Cerebellar nuclear complex (tissue), 1 donor: ENCODE measurements around the gene SPACA4.
"Not testable (repeated sequence)": the region's sequence is repeated elsewhere in the genome, so short reads cannot be mapped to it uniquely, and the experiment has no call there.

Experiments used
- DNase-seq, 2 experiments: peaks; one replicate each; lab custom pipeline; 2025; lab: John Stamatoyannopoulos, UW

Gene SPACA4, protein sequence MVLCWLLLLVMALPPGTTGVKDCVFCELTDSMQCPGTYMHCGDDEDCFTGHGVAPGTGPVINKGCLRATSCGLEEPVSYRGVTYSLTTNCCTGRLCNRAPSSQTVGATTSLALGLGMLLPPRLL

DNA sequence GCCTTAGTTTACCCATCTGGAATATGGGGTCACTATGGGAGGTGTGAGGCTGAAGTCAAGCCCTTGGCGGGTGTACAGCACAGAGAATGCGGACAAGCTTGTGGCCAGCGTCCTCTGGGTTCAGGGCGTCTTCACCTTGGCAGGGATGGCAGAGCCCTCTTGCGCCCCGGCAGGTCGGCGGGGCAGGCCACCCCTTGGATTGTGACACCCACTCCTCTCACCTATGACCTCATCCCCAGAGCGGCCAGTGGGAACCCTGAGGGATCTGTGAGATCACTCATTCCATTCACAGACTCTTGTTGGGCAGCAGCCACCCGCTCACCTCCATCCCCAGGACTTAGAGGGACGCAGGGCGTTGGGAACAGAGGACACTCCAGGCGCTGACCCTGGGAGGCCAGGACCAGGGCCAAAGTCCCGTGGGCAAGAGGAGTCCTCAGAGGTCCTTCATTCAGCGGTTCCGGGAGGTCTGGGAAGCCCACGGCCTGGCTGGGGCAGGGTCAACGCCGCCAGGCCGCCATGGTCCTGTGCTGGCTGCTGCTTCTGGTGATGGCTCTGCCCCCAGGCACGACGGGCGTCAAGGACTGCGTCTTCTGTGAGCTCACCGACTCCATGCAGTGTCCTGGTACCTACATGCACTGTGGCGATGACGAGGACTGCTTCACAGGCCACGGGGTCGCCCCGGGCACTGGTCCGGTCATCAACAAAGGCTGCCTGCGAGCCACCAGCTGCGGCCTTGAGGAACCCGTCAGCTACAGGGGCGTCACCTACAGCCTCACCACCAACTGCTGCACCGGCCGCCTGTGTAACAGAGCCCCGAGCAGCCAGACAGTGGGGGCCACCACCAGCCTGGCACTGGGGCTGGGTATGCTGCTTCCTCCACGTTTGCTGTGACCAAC lies at the start of gene SPACA4:
Gene SPACA4, plus strand, starts transcription at position 280 of the 896 bp plus-strand sequence. Its CDS starts 237 bp downstream, at position 517.
- DNase-seq = no peak

DNA sequence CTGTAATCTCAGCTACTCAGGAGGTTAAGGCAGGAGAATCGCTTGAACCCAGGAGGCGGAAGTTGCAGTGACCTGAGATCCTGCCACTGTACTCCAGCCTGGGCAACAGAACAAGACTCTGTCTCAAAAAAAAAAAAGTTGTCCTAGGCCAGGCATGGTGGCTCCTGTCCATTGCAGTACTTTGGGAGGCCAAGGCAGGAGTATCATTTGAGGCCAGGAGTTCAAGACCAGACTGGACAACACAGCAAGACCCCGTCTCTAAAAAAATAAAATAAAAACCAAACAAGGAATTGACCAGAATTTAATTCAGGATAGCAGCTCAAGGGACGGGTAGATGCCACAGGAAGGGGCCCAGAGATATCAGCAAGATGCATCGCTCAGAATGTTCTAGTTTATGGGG lies 49.7 kb upstream of the SPACA4 start:
- DNase-seq = no peak

DNA sequence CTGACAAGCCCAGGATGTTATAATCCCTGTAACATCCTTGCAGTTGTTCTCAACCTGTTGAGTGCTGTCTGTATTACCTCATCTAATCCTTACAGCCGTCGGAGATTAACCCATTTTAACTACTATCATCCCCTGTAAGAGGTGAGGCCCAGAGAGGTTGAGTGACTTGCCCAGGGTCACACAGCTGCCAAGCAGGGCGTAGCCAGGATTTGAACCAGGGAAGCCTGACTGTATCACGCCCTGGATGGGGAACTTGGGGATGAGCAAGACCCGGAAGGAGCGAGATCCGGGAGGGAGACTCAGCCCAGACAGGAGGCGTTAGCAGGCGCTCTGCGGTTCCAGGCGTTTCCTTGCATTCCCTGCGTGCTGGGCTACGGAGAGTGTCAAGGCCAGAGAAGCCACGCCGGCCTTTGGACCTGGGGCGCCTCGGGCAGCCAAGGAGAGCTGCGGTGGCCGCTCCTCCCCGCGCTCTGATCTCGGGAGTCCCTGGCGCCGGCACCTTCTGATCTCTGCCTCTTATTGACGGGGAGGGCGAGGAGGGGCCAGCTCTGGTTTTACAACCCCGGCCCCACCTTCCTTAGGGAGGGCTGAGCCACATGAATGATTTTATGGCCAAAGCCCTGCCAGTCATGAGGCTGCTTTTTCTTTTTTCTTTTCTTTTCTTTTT lies 48.4 kb upstream of the SPACA4 start:
- DNase-seq = no peak

DNA sequence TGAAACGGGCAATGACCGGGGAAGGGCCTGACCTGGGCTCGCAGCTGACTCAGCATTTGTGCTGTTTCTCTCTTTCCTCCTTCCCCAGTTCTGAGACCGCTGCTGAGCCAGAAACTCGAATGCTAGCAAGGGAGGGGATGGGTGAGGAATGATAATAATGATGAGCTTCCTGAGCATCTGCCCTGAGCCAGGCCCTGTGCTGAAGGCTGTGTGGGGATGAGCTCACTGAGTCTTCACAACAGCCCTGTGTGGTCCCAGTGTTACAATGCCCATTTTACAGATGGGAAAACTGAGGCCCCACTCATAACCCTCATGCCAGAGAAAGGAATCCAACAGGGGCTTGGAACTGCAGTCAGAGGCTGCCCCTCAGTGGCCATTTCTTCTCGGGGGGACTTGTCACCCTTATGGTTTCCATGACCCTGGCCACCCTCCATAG lies 46.4 kb upstream of the SPACA4 start:
- DNase-seq = no peak

DNA sequence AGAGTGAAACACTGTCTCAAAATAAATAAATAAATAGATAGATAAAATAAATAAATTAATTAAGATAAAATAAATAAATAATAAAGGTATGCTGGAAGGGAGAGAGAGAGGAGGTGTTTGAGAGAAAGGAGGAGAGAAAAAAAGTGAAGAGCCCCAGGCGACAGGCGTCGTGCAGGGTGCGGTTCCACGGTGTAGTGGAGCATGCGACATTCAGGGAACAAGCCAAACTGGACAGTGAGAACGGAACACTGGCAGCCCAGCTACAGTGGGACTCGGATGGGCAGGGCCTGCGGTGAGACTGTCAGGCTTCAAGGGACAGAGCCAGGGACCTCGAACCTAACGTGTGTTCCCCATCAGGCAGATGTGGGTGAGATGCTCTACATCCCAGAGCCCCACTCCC lies 45.1 kb upstream of the SPACA4 start:
- DNase-seq = no peak

DNA sequence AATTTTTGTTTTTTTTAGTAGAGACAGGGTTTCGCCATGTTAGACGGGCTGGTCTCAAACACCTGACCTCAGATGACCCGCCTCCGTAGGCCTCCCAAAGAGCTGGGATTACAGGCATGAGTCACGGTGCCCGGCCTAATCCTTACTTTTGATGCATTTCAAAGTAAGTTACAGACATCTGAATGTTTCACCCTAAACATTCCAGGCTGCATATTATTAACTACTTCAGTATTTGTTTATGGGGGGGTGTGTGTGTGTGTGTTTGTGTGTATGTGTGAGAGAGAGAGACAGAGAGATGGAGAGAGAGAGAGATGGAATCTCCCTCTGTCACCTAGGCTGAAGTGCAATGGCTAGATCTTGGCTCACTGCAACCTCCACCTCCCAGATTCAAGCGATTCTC lies 41.5 kb upstream of the SPACA4 start:
- no peak for DNase-seq

DNA sequence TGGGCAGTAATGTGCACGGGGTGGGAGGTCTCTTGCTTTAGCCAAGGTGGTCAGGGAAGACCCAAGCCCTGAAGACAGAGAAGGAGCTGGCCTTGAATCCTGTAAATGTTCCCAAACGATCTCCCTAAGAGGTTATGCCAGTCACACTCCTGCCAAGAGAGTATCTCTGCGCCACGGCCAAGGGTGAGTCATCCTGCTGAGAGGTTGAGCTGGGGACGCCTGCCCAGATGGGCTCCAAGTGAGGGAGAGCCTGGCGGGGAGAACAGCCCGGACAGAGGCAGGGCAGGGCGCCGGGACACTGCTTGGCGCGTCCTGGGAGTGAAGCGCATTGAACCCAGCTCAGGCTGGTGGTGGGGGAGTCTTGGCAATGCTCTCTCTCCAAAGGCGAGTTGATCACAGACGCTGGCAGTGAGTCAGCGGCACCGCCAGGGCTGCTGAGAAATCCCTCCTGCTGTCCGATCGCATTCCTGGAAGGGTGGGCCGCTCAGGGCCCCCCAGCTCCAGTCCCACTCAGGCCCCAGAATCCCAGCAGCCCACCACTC lies 38.1 kb upstream of the SPACA4 start:
- no peak for DNase-seq

DNA sequence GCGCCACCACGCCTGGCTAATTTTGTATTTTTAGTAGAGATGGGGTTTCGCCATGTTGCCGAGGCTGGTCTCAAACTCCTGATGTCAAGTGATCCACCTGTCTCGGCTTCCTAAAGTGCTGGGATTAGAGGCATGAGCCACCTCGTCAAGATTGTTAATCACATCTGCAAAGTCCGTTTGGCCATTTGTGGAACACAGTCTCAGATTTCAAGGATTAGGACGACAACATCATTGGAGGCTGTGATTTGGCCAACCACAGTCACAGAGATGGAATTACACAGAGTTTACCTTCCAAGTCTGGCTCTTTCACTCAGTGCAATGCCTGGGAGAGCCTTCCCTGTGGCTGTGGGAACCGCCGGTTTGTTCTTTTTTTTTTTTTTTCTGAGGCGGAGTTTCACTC lies 36.7 kb upstream of the SPACA4 start:
- no peak for DNase-seq

DNA sequence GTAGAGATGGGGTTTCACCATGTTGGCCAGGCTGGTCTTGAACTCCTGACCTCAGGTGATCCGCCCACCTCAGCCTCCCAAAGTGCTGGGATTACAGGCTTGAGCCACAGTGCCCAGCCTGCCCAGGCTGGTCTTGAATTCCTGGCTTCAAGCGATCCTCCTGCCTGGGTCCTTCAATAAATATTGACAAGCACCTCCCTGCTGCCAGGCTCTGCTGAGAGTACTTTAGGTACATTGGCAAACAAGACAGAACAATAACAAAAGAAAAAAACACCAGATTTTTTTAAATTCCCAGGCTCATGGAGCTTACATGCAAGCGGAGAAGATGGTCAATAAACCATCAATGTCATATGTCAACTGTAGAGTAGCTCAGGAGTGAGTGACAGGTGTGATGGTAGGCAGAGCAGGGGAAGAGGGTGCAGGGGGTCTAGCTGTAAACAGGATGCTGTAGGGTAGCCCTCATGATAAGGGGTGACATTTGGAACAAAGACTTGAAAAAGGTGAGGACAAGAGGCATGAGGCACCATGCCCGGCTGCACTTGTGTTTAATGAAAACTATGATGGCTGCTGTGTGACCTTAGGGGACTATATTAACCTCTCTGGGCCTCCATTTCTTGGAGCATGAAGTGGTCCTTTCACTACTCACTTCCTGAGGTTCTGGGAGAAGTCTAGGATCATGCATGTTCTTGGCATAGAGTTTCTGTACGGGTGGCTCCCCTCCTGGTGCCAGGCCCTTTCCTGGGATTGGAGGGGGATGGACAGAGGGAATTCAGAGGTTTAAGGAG lies 35.0 kb upstream of the SPACA4 start:
- no peak for DNase-seq

DNA sequence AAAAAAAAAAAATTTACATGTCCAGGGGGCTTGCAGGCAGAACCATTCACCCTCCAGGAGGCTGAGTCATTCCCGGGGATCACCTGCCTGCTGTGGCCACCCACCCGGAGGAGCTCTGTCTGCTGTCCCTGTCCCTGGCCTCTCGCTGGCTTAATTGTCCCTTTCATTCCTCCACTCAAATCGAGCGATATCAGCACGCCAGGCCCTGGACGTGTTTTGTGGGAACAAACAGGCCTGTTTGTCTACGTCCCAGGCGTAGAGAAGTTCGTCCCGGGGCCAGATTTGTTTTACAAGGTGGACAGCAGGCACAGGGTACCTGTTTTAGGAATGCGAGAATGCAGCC lies 33.4 kb upstream of the SPACA4 start:
- DNase-seq = no peak

DNA sequence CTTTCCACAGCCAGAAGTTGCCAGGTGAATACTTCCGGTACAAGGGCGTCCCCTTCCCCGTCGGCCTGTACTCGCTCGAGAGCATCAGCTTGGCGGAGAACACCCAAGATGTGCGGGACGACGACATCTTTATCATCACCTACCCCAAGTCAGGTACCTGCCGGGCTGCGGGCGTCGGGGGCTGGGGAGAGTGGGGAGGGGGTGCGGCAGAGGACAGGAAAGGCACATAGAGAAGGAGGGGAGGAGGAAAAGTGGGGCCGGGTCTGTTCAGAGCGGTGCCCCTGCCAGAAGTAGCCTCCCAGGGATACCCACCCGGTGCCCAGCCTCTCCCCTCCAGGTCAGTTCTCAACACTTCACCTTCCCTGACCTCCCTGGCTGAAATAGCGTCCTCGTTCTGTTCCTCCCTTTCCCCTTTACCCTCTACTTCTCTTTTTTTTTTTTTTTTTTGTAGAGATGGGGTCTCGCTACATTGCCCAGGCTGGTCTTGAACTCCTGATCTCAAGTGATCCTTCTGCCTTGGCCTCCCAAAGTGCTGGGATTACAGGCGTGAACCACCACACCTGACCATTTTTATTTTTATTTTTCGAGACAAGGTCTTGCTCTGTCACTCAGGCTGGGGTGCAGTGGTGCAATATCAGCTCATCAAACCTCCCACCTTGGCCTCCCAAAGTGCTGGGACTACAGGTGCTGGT lies 30.5 kb upstream of the SPACA4 start:
- DNase-seq = no peak

DNA sequence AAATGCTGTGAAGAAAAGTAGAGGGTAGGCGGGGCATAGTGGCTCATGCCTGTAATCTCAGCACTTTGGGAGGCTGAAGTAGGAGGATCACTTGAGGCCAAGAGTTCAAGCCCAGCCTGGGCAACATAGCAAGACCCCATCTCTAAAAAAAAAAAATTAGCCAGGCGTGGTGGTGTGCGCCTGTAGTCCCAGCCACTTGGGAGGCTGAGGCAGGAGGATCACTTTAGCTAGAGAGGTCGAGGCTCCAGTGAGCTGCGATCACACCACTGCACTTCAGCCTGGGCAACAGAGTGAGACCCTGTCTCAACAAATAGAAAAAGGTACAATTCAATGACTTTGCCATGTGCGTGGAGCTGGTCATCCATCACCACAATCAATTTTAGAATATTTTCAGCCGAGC lies 28.6 kb upstream of the SPACA4 start:
- not testable (repeated sequence) for DNase-seq

DNA sequence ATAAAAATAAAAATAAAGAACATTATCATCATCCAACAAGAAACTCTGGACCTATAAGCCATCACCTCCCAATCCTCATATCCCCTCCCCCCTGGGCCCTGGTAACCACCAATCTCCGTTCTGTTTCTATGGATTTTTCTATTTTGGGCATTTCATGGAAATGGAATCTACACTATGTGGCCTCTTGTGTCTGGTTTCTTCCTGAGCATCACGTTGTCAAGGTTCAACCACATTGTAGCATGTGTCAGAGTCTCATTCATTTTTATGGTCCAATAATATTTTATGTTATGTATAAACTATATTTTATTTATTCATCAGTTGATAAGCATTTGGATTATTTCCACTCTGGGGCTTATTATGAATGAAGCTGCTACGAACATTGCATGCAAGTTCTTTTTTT lies 27.7 kb upstream of the SPACA4 start:
- no peak for DNase-seq

DNA sequence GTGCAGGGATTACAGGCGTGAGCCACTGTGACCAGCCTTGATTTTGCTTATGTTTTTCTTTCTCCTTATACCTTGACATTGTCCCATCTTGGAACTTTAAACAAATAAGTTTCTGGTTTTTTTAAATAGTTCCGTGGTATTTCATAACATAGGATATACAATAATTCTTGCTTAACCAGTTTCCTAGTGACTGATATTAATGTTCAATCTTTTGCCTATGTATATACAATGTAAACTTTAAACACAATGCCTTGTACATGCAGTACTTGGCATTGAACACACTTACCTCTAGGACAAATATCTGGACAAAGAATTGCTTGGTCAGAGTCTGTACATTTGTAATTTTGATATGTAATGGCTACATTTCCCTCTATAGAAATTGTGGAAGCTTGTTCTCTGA lies 24.4 kb upstream of the SPACA4 start:
- DNase-seq = no peak

DNA sequence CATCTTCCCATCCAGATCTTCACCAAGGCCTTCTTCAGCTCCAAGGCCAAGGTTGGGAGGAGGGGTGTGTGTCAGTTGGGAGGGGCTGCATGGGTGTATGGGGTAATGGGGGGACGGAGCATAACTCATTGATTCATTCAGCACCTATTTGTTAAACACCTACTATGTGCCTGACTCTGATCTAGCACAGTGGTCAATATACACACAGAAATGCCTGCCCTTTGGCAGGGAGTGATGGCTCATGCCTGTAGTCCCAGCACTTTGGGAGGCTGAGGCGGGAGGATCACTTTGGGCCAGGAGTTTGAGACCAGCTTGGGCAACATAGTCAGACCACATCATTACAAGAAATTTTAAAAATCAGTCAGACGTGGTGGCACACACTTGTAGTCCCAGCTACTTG lies 19.2 kb upstream of the SPACA4 start:
- DNase-seq = no peak

DNA sequence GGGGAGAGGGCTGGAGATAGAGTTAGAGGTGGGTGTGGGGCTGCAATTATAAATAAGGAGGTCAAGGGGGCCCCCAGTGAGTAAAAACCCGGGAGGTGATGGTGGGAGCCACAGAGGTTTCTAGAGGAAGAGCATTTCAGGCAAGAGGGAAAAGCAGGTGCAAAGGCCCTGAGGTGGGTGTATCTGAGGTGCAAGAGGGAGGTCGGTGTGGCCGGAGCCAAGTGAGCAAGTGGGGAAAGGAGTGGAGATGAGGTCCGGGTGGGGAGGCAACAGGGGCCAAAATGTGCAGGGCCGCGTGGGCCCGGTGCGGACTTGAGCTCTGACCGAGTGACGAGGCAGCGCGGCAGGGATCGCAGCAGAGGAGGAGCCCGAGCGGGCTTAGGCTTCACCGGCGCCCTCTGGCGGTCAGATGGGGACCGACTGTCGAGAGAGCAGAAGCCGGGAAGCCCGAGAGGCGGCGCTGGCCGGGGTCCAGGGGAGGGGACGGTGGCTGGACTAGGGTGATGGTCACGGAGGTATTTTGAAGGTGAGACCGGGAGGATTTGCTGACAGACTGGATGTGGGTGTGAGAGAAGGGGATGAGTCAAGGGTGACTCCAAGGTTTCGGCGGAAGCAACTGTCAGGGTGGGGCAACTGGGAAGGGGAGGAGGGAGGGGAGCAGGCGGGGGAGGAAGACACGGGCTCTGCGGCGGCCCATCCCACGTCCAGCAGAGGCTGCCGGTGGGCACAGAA lies 17.7 kb upstream of the SPACA4 start:
- no peak for DNase-seq

DNA sequence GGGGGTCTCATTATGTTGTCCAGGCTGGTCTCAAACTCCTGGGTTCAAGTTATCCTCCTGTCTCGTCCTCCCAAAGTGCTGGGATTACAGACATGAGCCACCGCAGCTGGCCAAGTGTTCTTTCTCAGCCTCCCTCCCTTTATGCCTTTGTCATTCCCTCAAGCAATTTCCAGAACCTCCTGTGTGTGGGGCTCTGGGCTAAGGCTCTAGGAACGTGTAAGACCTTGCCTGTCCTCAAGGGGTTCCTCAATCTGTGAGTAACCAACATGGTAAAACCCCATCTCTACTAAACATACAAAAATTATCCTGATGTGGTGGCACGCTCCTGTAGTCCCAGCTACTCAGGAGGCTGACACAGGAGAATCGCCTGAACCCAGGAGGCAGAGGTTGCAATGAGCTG lies 15.5 kb upstream of the SPACA4 start:
- no peak for DNase-seq

DNA sequence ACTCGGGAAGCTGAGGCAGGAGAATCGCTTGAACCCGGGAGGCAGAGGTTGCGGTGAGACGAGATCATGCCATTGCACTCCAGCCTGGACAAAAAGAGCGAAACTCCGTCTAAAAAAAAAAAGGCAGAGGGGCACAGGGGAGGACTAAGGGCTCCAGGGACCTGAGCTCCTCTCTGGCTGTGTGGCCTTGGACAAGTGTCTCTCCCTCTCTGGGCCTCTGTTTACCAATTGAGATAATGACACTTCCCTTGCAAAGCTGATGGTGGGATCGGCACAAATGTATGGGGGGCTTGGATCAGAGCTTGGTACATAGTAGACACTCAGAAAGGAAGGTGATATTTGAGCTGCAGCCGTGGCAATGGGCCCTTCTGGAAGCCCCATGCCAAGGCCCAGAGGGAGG lies 11.4 kb upstream of the SPACA4 start:
- DNase-seq = no peak

DNA sequence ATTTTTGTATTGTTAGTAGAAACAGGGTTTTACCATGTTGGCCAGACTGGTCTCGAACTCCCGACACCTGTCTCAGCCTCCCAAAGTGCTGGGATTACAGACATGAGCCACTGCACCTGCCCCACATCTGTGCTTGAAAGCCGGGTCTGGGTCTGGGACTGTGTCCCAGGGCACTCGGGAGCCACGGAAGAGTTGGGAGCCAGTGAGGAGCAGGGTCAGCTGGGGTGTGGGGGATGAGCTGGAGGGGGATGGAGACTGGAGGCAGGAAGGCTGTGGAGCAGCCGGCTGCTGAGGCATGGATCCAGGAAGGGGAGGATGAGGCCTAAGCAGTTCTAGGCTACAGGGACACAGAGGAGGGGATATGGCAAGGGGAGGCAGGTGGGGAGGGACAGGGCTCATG lies 10.7 kb upstream of the SPACA4 start:
- DNase-seq = no peak

DNA sequence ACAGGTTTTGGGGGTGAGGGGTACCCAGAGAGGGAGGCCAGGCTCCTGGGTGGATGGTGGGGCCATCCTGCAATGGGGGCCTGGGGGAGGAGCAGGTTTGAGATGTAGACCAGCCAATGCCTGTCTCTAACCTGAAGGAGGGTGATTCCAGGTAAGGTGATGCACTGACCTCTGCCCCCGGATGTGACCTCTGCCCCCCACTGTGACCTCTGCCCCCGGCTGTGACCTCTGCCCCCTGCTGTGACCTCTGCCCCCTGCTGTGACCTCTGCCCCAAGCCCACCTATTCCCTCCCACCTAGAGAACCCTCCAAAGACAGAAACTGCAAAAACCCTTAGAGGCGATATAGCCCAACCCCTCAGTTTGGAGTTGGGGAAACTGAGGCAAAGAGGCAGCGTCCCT lies 10.3 kb upstream of the SPACA4 start:
- DNase-seq = no peak
